Endothelial cell of umbilical vein (primary cell): Measurements from ENCODE around the gene RFX7.

Source experiments
- EZH2 ChIP-seq: IDR thresholded peaks from 2 replicates; pipeline ENCODE4 v1.6.1; 2012; ENCODE audit warnings: borderline replicate concordance, low read depth, mild to moderate bottlenecking, moderate library complexity, low read length, inconsistent platforms; ENCODE audit not compliant: severe bottlenecking
- GATA2 ChIP-seq: IDR thresholded peaks from 2 replicates; pipeline ENCODE4 v1.7.0; 2011; ENCODE audit warnings: low read depth, mild to moderate bottlenecking, moderate library complexity, mixed read lengths, low read length; ENCODE audit not compliant: insufficient read length, insufficient read depth
- MYC ChIP-seq: IDR thresholded peaks from one replicate; pipeline ENCODE4 v1.6.1; 2011; ENCODE audit warnings: mild to moderate bottlenecking, low read depth, low read length
- POLR2A ChIP-seq: IDR thresholded peaks from 2 replicates; pipeline ENCODE4 v1.6.1; 2012; ENCODE audit warnings: low read depth, mild to moderate bottlenecking, control low read depth, low read length
- POLR2AphosphoS5 ChIP-seq: IDR thresholded peaks from 2 replicates; pipeline ENCODE4 v1.6.1; 2012; ENCODE audit warnings: low read depth, mild to moderate bottlenecking, control low read depth, low read length, moderate library complexity; ENCODE audit not compliant: insufficient read depth
- TF ChIP-seq, protein P1 (sequence below), 2 donors: IDR thresholded peaks; 1 replicate in 1 of 2; 2 replicates in 1 of 2; pipeline ENCODE4 v1.5.1; 2011; ENCODE audit warnings: low read length in 2 of 2, mild to moderate bottlenecking in 2 of 2, moderate library complexity in 2 of 2, control low read depth in 1 of 2, inconsistent platforms in 1 of 2, low read depth in 1 of 2; ENCODE audit not compliant: insufficient read depth in 1 of 2; ENCODE audit errors: extremely low read depth in 1 of 2
- TF ChIP-seq, protein P2 (sequence below): IDR thresholded peaks from 2 replicates; pipeline ENCODE4 v1.6.1; 2011; ENCODE audit not compliant: insufficient read depth, insufficient read length

GRCh38 chr15:56074481-56075265 lies 169.0 kb downstream of the RFX7 start:
- TF ChIP-seq, protein P1, sequence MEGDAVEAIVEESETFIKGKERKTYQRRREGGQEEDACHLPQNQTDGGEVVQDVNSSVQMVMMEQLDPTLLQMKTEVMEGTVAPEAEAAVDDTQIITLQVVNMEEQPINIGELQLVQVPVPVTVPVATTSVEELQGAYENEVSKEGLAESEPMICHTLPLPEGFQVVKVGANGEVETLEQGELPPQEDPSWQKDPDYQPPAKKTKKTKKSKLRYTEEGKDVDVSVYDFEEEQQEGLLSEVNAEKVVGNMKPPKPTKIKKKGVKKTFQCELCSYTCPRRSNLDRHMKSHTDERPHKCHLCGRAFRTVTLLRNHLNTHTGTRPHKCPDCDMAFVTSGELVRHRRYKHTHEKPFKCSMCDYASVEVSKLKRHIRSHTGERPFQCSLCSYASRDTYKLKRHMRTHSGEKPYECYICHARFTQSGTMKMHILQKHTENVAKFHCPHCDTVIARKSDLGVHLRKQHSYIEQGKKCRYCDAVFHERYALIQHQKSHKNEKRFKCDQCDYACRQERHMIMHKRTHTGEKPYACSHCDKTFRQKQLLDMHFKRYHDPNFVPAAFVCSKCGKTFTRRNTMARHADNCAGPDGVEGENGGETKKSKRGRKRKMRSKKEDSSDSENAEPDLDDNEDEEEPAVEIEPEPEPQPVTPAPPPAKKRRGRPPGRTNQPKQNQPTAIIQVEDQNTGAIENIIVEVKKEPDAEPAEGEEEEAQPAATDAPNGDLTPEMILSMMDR (IDR thresholded peaks at IDR 0.05; ENCODE audit: extremely low read depth in 1 of 2, insufficient read depth in 1 of 2, low read depth in 1 of 2, low read length in 2 of 2) = no peak
- TF ChIP-seq EZH2 = no peak
- TF ChIP-seq POLR2A = no peak
- TF ChIP-seq POLR2AphosphoS5 = no peak
- TF ChIP-seq, protein P2, sequence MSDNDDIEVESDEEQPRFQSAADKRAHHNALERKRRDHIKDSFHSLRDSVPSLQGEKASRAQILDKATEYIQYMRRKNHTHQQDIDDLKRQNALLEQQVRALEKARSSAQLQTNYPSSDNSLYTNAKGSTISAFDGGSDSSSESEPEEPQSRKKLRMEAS = no peak
- no peak for TF ChIP-seq MYC
- TF ChIP-seq GATA2 = no peak
